B cell (primary cell): ENCODE data around the gene FER. TPM values are rescaled to one million over a fixed set of nuclear protein-coding genes. Genes with fewer than 3 reads are reported as not detected.
"Not testable (repeated sequence)": the region's sequence is repeated elsewhere in the genome, so short reads cannot be mapped to it uniquely, and the experiment has no call there.

Experiments used
- ATAC-seq: fragments of 200-7000 bp; cut with Tn5 transposase; one replicate; pipeline ENCODE4 v1.10.0; 2021; ENCODE audit warnings: low read depth, mild to moderate bottlenecking, moderate number of reproducible peaks, moderate library complexity
- CTCF ChIA-PET: fragments of 350-600 bp; sonication (Branson Sonifier 250); formaldehyde crosslinking; loops from one replicate; lab custom pipeline; 2021; ENCODE audit warnings: antibody characterized with exemption, inconsistent platforms; lab: Charles Lee
- POLR2A ChIA-PET: fragments of 350-600 bp; sonication (Branson Sonifier 250); formaldehyde crosslinking; loops from one replicate; lab custom pipeline; 2021; ENCODE audit warnings: antibody characterized with exemption; lab: Charles Lee
- DNase-seq: peaks from one replicate; pipeline ENCODE4 v3.0.0; 2013
- H2AFZ ChIP-seq: 2 replicates; pipeline ENCODE4 v1.6.1; 2012; ENCODE audit warnings: mild to moderate bottlenecking, low read depth, low read length; ENCODE audit not compliant: insufficient read depth, poor library complexity, severe bottlenecking
- H3K27ac ChIP-seq, 2 donors: 1 replicate in 1 of 2; 2 replicates in 1 of 2; pipeline ENCODE4 v1.5.1; 2012 to 2013; ENCODE audit warnings: low read length in 2 of 2, mild to moderate bottlenecking in 2 of 2, moderate library complexity in 1 of 2
- H3K27me3 ChIP-seq, 4 experiments: fragments of 200-600 bp in 1 of 4; sonication (generic) in 1 of 4; replicated peaks in 1 of 4; 1 replicate in 2 of 4; 2 replicates in 2 of 4; pipeline versions ENCODE4 v1.6.1 to v1.7.0; 2013 to 2016; ENCODE audit warnings: low read length in 3 of 4, mild to moderate bottlenecking in 2 of 4, mixed read lengths in 1 of 4, moderate library complexity in 1 of 4; ENCODE audit not compliant: insufficient read depth in 4 of 4, control insufficient read depth in 3 of 4; ENCODE audit errors: control extremely low read depth in 1 of 4
- H3K36me3 ChIP-seq, 2 experiments: replicated peaks in 1 of 2; 1 replicate in 1 of 2; 2 replicates in 1 of 2; pipeline versions ENCODE4 v1.6.1 to v1.7.1; 2013; ENCODE audit warnings: low read length in 1 of 2; ENCODE audit not compliant: insufficient read depth in 2 of 2, control insufficient read depth in 1 of 2; ENCODE audit errors: control extremely low read depth in 1 of 2, extremely low read depth in 1 of 2
- H3K4me1 ChIP-seq, 2 donors: fragments of 200-600 bp in 1 of 2; sonication (generic) in 1 of 2; 1 replicate in 1 of 2; 2 replicates in 1 of 2; pipeline versions ENCODE4 v1.5.1 to v1.6.1; 2013 to 2017; ENCODE audit warnings: low read length in 2 of 2; ENCODE audit not compliant: control insufficient read depth in 2 of 2, insufficient read depth in 2 of 2
- H3K4me2 ChIP-seq: replicated peaks from 2 replicates; pipeline ENCODE3; 2012; ENCODE audit warnings: mild to moderate bottlenecking, low read depth, low read length; ENCODE audit not compliant: poor library complexity, severe bottlenecking
- H3K4me3 ChIP-seq, 5 experiments: fragments of 200-600 bp in 1 of 5; sonication (generic) in 1 of 5; 1 replicate in 3 of 5; 2 replicates in 2 of 5; pipeline versions ENCODE4 v1.5.1 to v1.7.0; 2011 to 2016; ENCODE audit warnings: low read length in 4 of 5, mild to moderate bottlenecking in 4 of 5, low read depth in 2 of 5, control low read depth in 1 of 5, moderate library complexity in 1 of 5; ENCODE audit not compliant: insufficient read depth in 1 of 5; ENCODE audit errors: control extremely low read depth in 1 of 5, extremely low read depth in 1 of 5
- H3K79me2 ChIP-seq: fragments of 200-600 bp; sonication (generic); one replicate; pipeline ENCODE4 v1.6.0; 2016; ENCODE audit warnings: low read length; ENCODE audit not compliant: control insufficient read depth, insufficient read depth
- H3K9ac ChIP-seq: fragments of 200-600 bp; sonication (generic); 2 replicates; pipeline ENCODE4 v1.6.1; 2017; ENCODE audit warnings: mild to moderate bottlenecking, low read length, moderate library complexity
- H3K9me3 ChIP-seq, 3 donors: one replicate each; pipeline versions ENCODE4 v1.6.1 to v1.7.1; 2013; ENCODE audit warnings: low read length in 2 of 3; ENCODE audit not compliant: control insufficient read depth in 2 of 3, insufficient read depth in 1 of 3; ENCODE audit errors: control extremely low read depth in 1 of 3
- H4K20me1 ChIP-seq: 2 replicates; pipeline ENCODE4 v1.6.0; 2012; ENCODE audit warnings: mild to moderate bottlenecking, low read length; ENCODE audit not compliant: insufficient read depth, control insufficient read depth, poor library complexity, severe bottlenecking
- H3K27ac Mint-ChIP-seq: one replicate; pipeline ENCODE4 v1.8.0; 2021; ENCODE audit warnings: mixed read lengths
- H3K27me3 Mint-ChIP-seq: one replicate; pipeline ENCODE4 v1.8.0; 2021; ENCODE audit warnings: mixed read lengths
- H3K4me1 Mint-ChIP-seq: one replicate; pipeline ENCODE4 v1.8.0; 2021; ENCODE audit warnings: mixed read lengths
- H3K4me3 Mint-ChIP-seq: one replicate; pipeline ENCODE4 v1.8.0; 2021; ENCODE audit warnings: mixed read lengths
- H3K9me3 Mint-ChIP-seq: one replicate; pipeline ENCODE4 v1.8.0; 2022; ENCODE audit warnings: mixed read lengths; ENCODE audit not compliant: insufficient read depth
- EZH2 ChIP-seq: IDR thresholded peaks from 2 replicates; pipeline ENCODE4 v1.6.1; 2012; ENCODE audit warnings: borderline replicate concordance, low read depth, mild to moderate bottlenecking, moderate library complexity, low read length; ENCODE audit not compliant: insufficient read depth, poor library complexity, severe bottlenecking
- WGBS: methylation state at CpG from one replicate; pipeline ENCODE4 v1.1.5; 2013; ENCODE audit warnings: missing lambda C conversion rate; ENCODE audit not compliant: insufficient coverage; 5-methylcytosine and 5-hydroxymethylcytosine counted together
- intact Hi-C: fragments of 100-400 bp; cut with micrococcal nuclease; formaldehyde crosslinking; loops from one replicate; pipeline ENCODE4 v1.10.0; 2022
- polyA plus RNA-seq: library from polyadenylated mRNA; depleted of rRNA; stranded (reverse); fragments of >200 nt; gene quantifications from 2 replicates; pipeline ENCODE4 v1.2.3, GENCODE V29; 2012
- total RNA-seq, 2 donors: library from RNA; stranded (reverse); fragments of 120-200 nt in 1 of 2; gene quantifications; 1 replicate in 1 of 2; 2 replicates in 1 of 2; pipeline versions ENCODE4 v1.2.3 to v1.2.4, GENCODE V29; 2013 to 2022
- TF ChIP-seq, protein P1 (sequence below): fragments of 200-600 bp; IDR thresholded peaks from one replicate; pipeline ENCODE4 v1.8.0; 2022; ENCODE audit warnings: antibody characterized with exemption, mild to moderate bottlenecking

FER gene
- total and polyA plus RNA-seq, 2 donors (not counting 1 experiment from before 2014, with no cell fraction given): 1.3 to 41.3 TPM

DNA sequence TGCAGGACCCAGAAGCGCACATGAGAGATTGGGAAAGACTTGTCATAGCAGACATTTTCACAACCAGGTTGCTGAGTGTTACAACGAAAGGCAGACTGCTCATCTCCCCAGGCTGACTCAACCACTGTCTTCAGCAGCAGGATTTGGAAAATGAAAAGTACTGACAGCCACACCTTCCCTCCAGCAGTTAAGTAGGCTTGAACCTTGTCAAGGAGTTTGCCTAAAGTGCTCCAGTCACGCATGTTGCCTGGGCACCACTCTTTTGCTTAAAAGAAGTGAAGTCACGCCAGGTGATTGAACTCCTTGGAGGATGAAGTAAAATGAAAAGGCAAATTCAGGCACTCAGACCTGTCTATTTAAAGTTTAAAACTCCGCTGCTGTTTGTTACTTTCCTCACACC lies 304.5 kb downstream of the FER start:
- H3K4me1 ChIP-seq, intact Hi-C loops, H3K9ac ChIP-seq, H3K4me2 ChIP-seq, H3K4me1 Mint-ChIP-seq, CTCF ChIA-PET, H3K4me3 Mint-ChIP-seq, H3K9me3 Mint-ChIP-seq, H4K20me1 ChIP-seq, H3K27ac Mint-ChIP-seq, H2AFZ ChIP-seq, H3K4me3 ChIP-seq, POLR2A ChIA-PET, H3K27me3 Mint-ChIP-seq, DNase-seq, ATAC-seq, H3K9me3 ChIP-seq, H3K79me2 ChIP-seq, H3K27ac ChIP-seq, H3K36me3 ChIP-seq, H3K27me3 ChIP-seq: not testable (repeated sequence)
- 96% methylated on average over 4 of the region's 5 CpGs for whole genome bisulfite sequencing

DNA sequence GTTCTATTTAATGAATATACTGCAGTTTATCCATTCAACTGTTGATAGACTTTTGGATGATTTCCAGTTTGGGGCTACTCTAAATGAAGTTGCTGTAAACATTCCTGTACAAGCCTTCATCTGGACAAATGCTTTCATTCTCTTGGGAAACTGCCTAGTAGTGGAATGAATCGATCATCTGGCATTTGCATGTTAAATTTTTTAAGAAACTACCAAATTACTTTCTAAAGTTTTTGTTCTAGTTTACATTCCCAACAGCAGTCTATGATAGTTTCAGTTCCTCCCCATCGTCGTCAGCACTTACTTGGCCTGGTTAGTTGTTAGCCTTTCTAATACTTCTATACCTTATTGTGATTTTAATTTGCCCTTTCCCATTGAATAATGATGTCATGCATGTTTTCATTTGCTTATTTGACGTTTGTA lies 306.3 kb downstream of the FER start:
- no peaks in the 10 kb centered on the region for H3K79me2 ChIP-seq
- no CpG with 5 or more reads among the region's 4 CpGs for WGBS
- H2AFZ ChIP-seq: no peak overlapping the region
- no peaks in the 10 kb centered on the region for H4K20me1 ChIP-seq
- Mint-ChIP-seq H3K9me3 (no peaks in the 10 kb centered on the region), H3K27ac (peak overlapping the region; percentile 3), H3K4me3 (no peak overlapping the region), H3K4me1 (peaks cover 5% of the 10 kb centered on the region), H3K27me3 (no peaks in the 10 kb centered on the region)
- no peak overlapping the region for H3K27ac ChIP-seq
- ATAC-seq (peak; percentile 31), DNase-seq (peak; percentile 15)
- H3K36me3 ChIP-seq: no peaks in the 10 kb centered on the region
- H3K27me3 ChIP-seq: no peaks in the 10 kb centered on the region
- H3K4me3 ChIP-seq: no peak overlapping the region
- no peak overlapping the region for H3K4me2 ChIP-seq
- H3K9me3 ChIP-seq: no peaks in the 10 kb centered on the region
- ChIA-PET CTCF (no interaction called here), POLR2A (no interaction called here)
- H3K4me1 ChIP-seq: no peaks in the 10 kb centered on the region
- TF ChIP-seq, protein P1, sequence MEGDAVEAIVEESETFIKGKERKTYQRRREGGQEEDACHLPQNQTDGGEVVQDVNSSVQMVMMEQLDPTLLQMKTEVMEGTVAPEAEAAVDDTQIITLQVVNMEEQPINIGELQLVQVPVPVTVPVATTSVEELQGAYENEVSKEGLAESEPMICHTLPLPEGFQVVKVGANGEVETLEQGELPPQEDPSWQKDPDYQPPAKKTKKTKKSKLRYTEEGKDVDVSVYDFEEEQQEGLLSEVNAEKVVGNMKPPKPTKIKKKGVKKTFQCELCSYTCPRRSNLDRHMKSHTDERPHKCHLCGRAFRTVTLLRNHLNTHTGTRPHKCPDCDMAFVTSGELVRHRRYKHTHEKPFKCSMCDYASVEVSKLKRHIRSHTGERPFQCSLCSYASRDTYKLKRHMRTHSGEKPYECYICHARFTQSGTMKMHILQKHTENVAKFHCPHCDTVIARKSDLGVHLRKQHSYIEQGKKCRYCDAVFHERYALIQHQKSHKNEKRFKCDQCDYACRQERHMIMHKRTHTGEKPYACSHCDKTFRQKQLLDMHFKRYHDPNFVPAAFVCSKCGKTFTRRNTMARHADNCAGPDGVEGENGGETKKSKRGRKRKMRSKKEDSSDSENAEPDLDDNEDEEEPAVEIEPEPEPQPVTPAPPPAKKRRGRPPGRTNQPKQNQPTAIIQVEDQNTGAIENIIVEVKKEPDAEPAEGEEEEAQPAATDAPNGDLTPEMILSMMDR: no peak
- no peak for TF ChIP-seq EZH2
- H3K9ac ChIP-seq: no peak overlapping the region
- intact Hi-C loops: no loop called here
